ENCODE measurements around the gene JMJD1C.

Gene JMJD1C

DNA sequence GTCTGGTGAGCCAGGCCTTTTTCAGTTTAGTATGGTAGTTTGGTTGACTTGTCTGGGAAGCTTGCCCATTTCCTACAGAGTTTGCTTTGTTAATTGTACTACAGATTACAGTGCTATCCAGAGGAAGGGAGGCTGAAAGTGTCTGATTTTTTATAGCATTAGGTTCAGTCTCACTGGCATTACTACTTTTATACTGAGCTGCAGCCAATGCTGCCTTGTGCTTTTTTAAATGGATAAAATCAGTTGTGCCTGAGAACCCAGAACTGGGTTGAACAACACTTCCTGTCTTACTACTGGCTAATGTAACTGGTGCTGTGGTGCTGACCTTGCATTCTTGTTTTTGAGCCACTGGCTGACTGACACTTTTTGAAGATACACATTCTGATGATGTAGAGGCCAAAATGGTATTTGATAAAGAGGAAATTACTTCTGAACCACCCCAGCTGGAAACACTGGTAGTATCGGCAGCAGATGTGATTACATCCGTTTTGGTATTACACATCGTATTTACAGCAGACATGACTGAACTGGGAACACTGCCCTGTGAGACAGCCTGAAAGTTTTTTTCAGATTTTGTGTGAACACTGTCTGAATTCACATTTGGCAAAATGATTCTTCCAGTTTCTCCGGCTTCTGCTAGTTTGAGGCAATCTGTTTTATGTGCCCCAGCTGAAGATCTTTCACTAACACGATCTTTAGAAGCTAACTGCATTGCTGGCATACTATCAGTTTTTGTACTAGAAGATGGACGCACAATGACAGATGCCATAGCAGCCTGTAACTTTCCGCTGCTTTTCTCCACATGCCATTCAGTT is 258.6 kb downstream of the JMJD1C start:
- no peak for DNase-seq

DNA sequence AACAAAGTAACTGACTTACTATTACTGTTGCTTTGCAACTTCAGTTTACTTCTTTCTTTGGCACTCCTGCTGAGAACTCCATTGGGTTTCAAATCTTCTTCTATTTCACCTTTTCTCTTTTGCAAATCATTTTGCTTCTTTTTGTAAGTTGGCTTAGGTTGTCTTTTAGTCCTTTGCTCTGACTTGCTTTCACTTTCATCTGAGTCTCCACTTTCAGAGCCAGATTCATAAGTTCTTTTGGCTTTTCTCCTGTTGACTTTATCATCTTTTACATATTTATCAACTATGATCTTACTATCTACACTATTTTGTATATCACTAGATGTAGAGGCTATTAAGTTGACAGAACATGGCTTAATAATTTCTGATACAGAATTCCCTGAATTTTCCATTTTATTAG is 259.2 kb downstream of the JMJD1C start:
- DNase-seq, result no peak

DNA sequence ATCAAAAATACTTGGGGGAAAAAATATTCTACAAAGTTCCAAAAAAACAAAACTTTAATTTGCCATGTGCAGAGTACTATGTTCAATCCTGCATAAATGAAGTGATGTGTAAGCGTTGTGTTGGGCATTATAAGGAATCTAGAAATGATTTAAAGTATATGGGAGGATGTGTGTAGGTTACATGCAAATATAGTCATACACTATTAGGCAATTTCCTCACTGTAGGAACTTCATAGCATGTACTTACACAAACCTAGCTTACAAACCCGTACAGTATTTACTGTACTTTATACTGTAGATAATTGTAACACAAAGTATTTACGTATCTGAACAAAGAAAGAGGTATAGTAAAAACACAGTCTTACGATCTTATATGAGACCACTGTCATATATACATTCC is 260.4 kb downstream of the JMJD1C start:
- DNase-seq, result no peak

DNA sequence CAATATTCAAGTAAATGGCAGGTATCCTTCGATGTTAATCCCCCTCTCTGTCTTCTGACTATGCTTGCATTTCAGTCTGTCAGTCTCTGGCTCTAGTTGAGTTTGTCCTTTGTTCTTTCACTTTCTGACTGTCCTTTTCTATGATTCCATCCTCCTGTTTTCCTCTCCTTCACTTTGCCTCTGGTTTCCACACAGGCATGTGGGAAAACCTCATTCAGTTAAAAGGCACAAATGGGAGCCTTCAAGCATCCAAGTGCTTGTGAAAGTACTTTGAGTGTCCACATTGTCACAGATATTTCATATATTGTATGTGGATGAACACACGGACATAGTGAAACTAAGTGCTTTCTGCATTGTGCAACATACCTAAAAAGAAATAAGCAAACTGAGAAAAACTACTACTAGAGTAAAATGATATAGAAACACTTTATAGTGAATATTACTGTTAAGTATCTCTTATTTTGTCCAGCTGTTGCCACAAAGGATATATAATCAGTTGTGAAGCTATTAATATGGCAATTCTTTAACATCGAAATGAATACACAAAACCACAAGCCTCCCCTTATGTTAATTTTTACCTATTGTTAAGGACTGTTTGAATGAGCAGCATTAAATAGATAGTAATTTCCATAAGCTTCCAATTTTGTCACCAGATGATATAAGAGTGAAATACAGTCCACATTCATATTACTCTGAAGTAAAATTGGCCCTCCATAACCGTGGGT is 260.9 kb downstream of the JMJD1C start:
- no peak for DNase-seq

- no peak for DNase-seq
These were observed 264.7 kb downstream of the JMJD1C start for GRCh38 chr10:63201118-63201517.

GRCh38 chr10:63200431-63200830 is 265.3 kb downstream of the JMJD1C start:
- DNase-seq, result no peak

- no peak for DNase-seq
These were observed 266.1 kb downstream of the JMJD1C start for GRCh38 chr10:63199716-63200115.

- no peak for DNase-seq
These were observed 268.3 kb downstream of the JMJD1C start for GRCh38 chr10:63197344-63198092.

GRCh38 chr10:63192826-63193225 is 273.0 kb downstream of the JMJD1C start:
- DNase-seq, result no peak

- DNase-seq, result no peak
These were observed 290.2 kb downstream of the JMJD1C start for GRCh38 chr10:63175534-63175933.

DNA sequence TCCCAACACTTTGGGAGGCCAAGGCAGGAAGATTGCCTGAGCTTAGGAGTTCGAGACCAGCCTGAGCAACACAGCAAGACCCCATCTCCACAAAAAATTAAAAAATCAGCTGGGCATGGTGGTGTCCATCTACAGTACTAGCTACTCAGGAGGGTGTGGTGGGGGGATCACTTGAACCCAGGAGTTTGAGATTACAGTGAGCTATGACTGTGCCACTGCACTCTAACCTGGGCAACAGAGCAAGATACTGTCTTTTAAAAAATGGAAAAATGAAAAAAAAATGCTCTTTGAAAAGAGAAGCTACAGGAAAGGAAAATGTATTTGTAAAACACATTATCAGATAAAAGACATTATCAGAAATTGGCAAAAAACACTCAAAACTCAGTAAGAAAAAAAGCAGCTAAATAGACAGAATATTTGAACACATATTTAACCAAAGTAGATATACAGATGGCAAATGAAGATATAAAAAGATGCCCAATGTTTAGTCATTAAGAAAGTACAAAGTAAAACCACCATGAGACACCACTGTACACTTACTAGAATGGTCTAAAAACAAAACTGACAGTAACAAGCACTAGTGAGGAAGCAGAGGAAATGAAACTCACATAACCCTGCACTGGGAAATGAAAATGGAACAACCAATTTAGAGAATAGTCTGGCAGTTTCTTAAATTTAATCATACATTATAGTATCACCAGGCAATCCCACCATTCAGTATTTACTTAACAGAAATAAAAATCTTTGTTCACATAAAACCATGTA is 292.1 kb downstream of the JMJD1C start:
- DNase-seq, result no peak

- no peak for DNase-seq
These were observed 293.9 kb downstream of the JMJD1C start for GRCh38 chr10:63171926-63172325.

DNA sequence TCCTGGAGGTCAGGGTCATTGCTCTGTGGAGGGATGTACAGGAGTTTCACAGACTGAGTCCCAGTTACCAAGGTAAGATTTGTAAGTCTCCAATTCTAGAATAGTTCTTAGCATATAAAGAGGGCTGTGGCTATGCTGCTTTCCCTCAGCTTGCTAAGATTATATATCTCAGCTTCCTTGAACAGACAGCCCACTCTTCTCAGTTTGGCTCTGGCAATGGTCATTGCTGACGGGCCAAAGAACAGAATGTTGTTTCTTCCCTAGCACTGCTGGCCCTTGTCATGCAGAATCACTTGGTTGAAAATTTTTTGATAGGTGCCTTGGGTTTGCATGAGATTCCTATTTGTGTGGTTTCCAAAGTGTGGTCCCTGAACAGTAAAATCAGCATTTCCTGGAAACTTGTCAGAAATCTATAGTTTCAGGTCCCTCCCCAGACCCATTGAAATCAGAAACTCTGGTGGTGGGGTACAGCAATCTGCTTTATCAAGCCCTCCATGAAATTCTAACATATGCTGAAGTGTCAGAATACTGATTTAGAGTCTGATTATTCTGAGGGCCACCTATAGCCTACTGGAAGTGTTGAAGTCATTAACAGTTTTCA is 294.4 kb downstream of the JMJD1C start:
- DNase-seq, result no peak

DNA sequence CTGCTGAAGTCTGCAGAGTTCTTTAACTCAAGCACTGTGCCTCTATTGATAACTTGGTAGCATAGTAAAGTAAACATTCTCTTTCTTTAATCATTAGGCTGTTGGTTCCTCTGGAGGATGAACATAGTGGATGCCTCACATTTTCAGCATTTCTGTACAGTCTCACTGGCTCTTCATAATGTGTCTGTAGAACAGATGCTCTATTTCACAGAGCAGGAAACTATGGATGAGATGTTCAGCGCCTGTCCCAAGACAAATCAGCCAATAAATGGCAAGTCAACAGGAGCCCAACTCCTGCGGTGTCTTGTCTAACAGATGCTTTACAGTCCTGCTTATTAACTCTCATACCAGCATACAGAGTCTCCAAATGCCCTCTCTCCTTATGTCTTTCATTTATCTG is 296.2 kb downstream of the JMJD1C start:
- no peak for DNase-seq

GRCh38 chr10:63168821-63169462 is 296.8 kb downstream of the JMJD1C start:
- no peak for DNase-seq

DNA sequence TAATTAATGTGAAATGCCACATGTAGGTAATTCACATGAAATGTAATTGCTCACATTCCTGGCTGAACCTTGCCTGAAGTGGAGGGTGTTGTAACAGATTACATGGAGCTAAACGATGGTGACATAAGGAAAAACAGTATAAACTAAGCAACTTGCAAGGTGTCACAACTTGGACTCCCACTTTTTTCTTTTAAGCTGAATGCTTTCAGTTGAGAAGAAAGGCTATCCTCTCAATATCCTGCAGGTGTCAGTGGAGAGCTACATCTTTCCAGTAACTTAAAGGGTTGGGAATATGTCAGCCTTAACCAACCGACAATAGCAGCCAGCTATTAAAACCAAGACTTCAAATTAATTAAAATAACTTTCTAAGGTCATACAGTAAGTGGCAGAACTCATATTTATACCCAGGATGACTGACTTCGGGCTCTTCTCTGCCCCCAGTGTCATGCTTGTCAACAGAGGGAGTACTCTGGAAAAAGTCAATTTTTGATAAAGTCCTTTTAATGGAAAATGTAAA is 299.0 kb downstream of the JMJD1C start:
- no peak for DNase-seq

DNA sequence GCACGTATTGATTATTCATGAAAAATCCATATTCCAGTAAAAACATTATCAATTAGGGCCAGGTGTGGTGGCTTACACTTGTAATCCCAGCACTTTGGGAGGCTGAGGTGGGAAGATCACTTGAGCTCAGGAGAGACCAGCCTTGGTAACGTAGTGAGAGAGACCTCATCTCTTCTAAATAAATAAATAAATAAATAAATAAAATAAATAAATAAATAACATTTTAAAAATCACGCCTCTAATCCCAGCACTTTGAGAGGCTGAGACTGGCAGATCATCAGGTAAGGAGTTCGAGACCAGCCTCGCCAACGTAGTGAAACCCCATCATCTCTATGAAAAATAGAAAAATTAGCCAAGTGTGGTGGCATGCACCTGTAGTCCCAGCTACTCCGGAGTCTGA is 300.5 kb downstream of the JMJD1C start:
- no peak for DNase-seq

GRCh38 chr10:63164166-63164623 is 301.6 kb downstream of the JMJD1C start:
- DNase-seq, result no peak

DNA sequence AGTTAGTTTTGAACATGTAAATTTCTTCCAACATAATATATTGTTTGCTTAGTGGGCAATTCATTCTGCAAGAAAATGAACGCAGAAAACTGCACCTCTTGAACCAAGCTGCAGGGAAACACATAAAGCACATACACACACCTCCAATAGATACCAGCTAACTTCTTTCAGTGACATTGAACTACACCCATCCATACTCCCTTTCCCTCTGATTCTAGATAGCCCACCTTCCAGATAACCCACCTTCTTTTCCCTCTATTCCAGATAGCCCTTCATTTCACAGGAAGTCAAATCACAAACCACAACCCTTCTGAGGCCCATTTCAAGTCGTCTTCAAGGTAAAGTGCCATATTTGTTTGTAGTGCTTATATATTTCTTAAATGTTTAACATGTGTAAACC is 304.2 kb downstream of the JMJD1C start:
- no peak for DNase-seq

DNA sequence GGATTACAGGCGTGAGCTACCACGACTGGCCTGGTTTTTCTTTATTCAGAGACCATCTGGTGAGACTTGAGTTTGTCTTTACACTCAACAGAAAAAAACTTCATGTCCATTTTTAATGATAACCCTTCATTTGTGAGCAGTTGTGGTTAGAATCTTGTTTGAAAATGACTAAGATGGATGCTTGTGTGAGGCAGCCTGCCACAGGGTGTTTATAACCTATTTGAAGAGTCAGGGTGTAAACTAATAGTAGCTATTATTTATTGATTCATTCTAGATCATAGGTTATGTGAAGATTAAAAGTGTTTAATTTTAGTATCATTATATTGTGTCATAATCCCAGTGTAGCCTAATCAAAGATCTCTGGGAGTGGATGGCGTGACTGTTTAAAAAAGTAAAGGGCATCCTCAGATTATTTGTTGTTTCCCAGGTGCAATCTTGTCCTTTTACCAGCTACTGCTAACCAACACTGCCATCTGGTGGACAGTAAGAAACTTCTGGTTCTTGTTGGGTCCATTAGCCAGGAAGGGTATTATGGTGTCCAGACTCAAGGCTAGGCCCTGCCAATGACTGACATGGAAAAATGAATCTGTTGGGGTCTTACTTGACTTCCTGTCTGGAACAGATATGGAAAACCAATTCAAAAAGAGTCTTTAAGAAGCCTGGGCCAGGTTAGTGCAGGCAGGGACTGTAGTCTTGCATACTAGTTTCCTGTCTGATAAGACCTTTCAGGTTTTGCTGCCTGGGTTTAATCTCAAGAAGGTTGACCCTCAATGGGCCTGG is 307.7 kb downstream of the JMJD1C start:
- DNase-seq, result peak in 1 of 2 experiments; percentile 35

- DNase-seq, result no peak
These were observed 309.5 kb downstream of the JMJD1C start for GRCh38 chr10:63156236-63156635.

Data from activated CD4-positive, alpha-beta T cell treated with anti-CD3 and anti-CD28 coated beads, Interleukin-2, amount 50 U/mL, for 48 hours (primary cell).